Right lobe of liver (tissue), 4 donors: Measurements from ENCODE around the gene SLC39A10.

Experiments
- POLR2A ChIP-seq: fragments of 450-650 bp; IDR thresholded peaks from one replicate; pipeline ENCODE4 v1.6.1; 2017; ENCODE audit warnings: antibody characterized with exemption, mild to moderate bottlenecking
- TF ChIP-seq, protein P1 (sequence below), 4 donors: fragments of 200-600 bp in 3 of 4; fragments of 450-650 bp in 1 of 4; IDR thresholded peaks; one replicate each; pipeline versions ENCODE4 v1.5.1 to v1.8.0; 2016 to 2022; ENCODE audit warnings: antibody characterized with exemption in 4 of 4, mild to moderate bottlenecking in 2 of 4
- donor health status: DM: no; HTN: no; CAD: no.
- donor health status: DM: no; HTN: no; CAD: no.
- donor health status: DM: no; HTN: yes; CAD: no.

DNA sequence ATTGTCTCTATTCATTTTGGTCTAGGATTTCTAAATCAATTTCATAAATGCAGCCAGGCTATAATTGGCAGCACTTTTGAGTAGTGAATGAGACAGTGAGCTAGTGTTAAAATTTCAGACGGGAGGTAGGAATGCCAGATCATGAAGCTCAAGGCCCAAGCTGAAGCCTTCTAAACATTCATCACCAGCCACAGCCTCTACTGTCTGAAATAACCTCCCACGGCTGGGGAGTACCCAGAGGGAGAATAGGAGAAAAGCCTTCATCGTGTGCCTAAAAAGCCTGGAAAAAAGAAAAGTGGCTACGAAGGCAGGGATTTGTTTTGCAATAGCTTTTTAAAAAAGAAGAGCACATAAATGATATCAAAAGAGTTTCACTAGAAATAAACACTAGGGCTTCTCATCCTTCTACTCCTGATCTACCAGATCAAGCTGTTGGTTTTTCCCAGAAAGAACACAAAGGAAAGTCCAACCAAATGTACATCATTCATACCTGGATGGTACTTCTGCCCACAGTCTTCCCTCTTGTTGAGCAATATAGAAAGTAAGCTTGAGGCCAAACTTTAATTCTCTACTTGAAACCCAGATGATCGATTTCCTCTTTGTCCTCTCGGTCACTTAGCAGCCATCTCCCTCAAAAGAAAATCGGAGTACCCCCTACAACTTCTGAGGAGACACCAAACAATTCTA is 48.1 kb upstream of the SLC39A10 start:
- TF ChIP-seq, protein P1, sequence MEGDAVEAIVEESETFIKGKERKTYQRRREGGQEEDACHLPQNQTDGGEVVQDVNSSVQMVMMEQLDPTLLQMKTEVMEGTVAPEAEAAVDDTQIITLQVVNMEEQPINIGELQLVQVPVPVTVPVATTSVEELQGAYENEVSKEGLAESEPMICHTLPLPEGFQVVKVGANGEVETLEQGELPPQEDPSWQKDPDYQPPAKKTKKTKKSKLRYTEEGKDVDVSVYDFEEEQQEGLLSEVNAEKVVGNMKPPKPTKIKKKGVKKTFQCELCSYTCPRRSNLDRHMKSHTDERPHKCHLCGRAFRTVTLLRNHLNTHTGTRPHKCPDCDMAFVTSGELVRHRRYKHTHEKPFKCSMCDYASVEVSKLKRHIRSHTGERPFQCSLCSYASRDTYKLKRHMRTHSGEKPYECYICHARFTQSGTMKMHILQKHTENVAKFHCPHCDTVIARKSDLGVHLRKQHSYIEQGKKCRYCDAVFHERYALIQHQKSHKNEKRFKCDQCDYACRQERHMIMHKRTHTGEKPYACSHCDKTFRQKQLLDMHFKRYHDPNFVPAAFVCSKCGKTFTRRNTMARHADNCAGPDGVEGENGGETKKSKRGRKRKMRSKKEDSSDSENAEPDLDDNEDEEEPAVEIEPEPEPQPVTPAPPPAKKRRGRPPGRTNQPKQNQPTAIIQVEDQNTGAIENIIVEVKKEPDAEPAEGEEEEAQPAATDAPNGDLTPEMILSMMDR (IDR thresholded peaks at IDR 0.05): no peak
- TF ChIP-seq POLR2A: no peak
